ENCODE results near the gene TAS1R2. TPM values are rescaled to one million over a fixed set of nuclear protein-coding genes. Genes with fewer than 3 reads are reported as not detected.

The TAS1R2 gene
- total and polyA plus RNA-seq, 9 of the 15 experiments (the other 6 are each of a cell fraction or from before 2014, with no cell fraction given): not detected

GRCh38 chr1:18866314-18866713, 6.9 kb upstream of the TAS1R2 start:
- intact Hi-C loops (cut with micrococcal nuclease) (no loop called here), in situ Hi-C loops (cut with MboI) (no loop called here)
- Histone ChIP-seq H3K79me2 (ENCODE audit: control insufficient read depth, insufficient read depth, low read length) (no peaks in the 10 kb centered on the region), H3K36me3 (ENCODE audit: control insufficient read depth, insufficient read depth, low read length) (no peaks in the 10 kb centered on the region), H3K9me1 (ENCODE audit: control insufficient read depth, insufficient read depth, low read length) (no peaks in the 10 kb centered on the region), H2AFZ (ENCODE audit: low read depth, low read length) (no peak overlapping the region), H3K4me2 (ENCODE audit: insufficient read depth, low read length) (no peak overlapping the region), H3K27ac (ENCODE audit: extremely low read depth, low read depth, low read length) (no peak overlapping the region), H3K4me1 (replicated peaks in 1 of 2; ENCODE audit: control insufficient read depth in 2 of 2, insufficient read depth in 2 of 2, low read length in 2 of 2) (no peaks in the 10 kb centered on the region), H4K20me1 (replicated peaks; ENCODE audit: control insufficient read depth, insufficient read depth, low read length) (peaks cover 18% of the 10 kb centered on the region), H3K27me3 (ENCODE audit: control insufficient read depth in 2 of 2, insufficient read depth in 2 of 2, low read length in 2 of 2) (peaks cover 41 to 82% of the 10 kb centered on the region in 2 experiments), H3K9ac (ENCODE audit: insufficient read depth in 1 of 2, low read depth in 2 of 2, low read length in 2 of 2) (no peak overlapping the region), H3K4me3 (no peak overlapping the region), H3K9me3 (replicated peaks; ENCODE audit: control insufficient read depth, insufficient read depth, low read depth, low read length) (no peaks in the 10 kb centered on the region)
- no TSS peak for BruUV-seq (replicated peaks)
- FAIRE-seq: no peak
- 2% methylated on average over 6 of the region's 6 CpGs for WGBS (ENCODE audit: insufficient coverage, low coverage, missing lambda C conversion rate)
- ChIA-PET POLR2A (interaction anchor here (0.6 to 0.8 kb wide), 2 partner anchors 43 to 44 kb away, joined by 3 to 4 read pairs; no protein-coding TSS in a partner anchor), CTCF (ENCODE audit: low intra/inter-chr PET ratio) (no interaction called here)
- ATAC-seq: no peak
- DNase-seq (ENCODE audit: extremely low read depth in 1 of 4, low spot score in 3 of 4): no peak
- no peak for TF ChIP-seq MED1 (CRISPR knock-in tag; IDR thresholded peaks at IDR 0.05; ENCODE audit: borderline replicate concordance)
- no peak for TF ChIP-seq HMG20A (CRISPR knock-in tag; conservative IDR thresholded peaks at IDR 0.05)
- TF ChIP-seq ZNF76 (CRISPR knock-in tag; IDR thresholded peaks at IDR 0.05; ENCODE audit: borderline replicate concordance): no peak
- TF ChIP-seq CEBPB (tag; IDR thresholded peaks at IDR 0.05): no peak
- TF ChIP-seq HES1 (IDR thresholded peaks at IDR 0.05; ENCODE audit: low read depth): no peak
- no peak for TF ChIP-seq ZNF146 (CRISPR knock-in tag; IDR thresholded peaks at IDR 0.05; ENCODE audit: unreplicated experiment)
- no peak for TF ChIP-seq PATZ1 (CRISPR knock-in tag; IDR thresholded peaks at IDR 0.05; ENCODE audit: borderline replicate concordance)
- TF ChIP-seq ELF4 (CRISPR knock-in tag; IDR thresholded peaks at IDR 0.05): no peak
- no peak for TF ChIP-seq XRCC3 (IDR thresholded peaks at IDR 0.05)
- no peak for TF ChIP-seq MXI1 (IDR thresholded peaks at IDR 0.05; ENCODE audit: low read depth, low read length)
- TF ChIP-seq NONO (IDR thresholded peaks at IDR 0.05; ENCODE audit: low read depth in 2 of 2, low read length in 1 of 2): no peak
- TF ChIP-seq ZNF696 (CRISPR knock-in tag; conservative IDR thresholded peaks at IDR 0.05): no peak
